Tibial artery (tissue), 4 donors: Measurements from ENCODE around the gene RAB4A.

Source experiments
- DNase-seq, 2 donors: peaks; one replicate each; pipeline ENCODE4 v3.0.0-alpha.2; 2019
- H3K27ac ChIP-seq, 2 donors: fragments of 200-600 bp; sonication (generic) in 1 of 2; 1 replicate in 1 of 2; 2 replicates in 1 of 2; pipeline ENCODE4 v1.5.1; 2018 to 2019; ENCODE audit warnings: mild to moderate bottlenecking in 1 of 2
- H3K27me3 ChIP-seq, 2 donors: fragments of 200-600 bp; sonication (generic) in 1 of 2; one replicate each; pipeline versions ENCODE4 v1.5.1 to v1.6.0; 2016 to 2019
- H3K36me3 ChIP-seq, 3 donors: fragments of 200-600 bp; sonication (generic) in 2 of 3; one replicate each; pipeline ENCODE4 v1.5.1; 2016 to 2019; ENCODE audit warnings: mild to moderate bottlenecking in 2 of 3
- H3K4me1 ChIP-seq, 4 donors: fragments of 200-600 bp; sonication (generic) in 2 of 4; 1 replicate in 3 of 4; 2 replicates in 1 of 4; pipeline ENCODE4 v1.5.1; 2016 to 2019
- H3K4me3 ChIP-seq, 2 donors: fragments of 200-600 bp; sonication (generic) in 1 of 2; 1 replicate in 1 of 2; 2 replicates in 1 of 2; pipeline ENCODE4 v1.5.1; 2018 to 2019; ENCODE audit warnings: mild to moderate bottlenecking in 2 of 2
- H3K9me3 ChIP-seq, 3 donors: fragments of 200-600 bp; sonication (generic) in 1 of 3; one replicate each; pipeline ENCODE4 v1.5.1; 2016 to 2019
- intact Hi-C: fragments of 100-400 bp; cut with DNase I; formaldehyde crosslinking; loops from one replicate; pipeline ENCODE4 v1.15.0; 2023; ENCODE audit warnings: low total_unique reads
- TF ChIP-seq, protein P1 (sequence below), 2 experiments: fragments of 200-600 bp in 1 of 2; fragments of 450-650 bp in 1 of 2; IDR thresholded peaks; one replicate each; pipeline ENCODE4 v1.5.1; 2017 to 2019; ENCODE audit warnings: antibody characterized with exemption in 2 of 2, mild to moderate bottlenecking in 1 of 2, moderate library complexity in 1 of 2

Gene RAB4A

DNA sequence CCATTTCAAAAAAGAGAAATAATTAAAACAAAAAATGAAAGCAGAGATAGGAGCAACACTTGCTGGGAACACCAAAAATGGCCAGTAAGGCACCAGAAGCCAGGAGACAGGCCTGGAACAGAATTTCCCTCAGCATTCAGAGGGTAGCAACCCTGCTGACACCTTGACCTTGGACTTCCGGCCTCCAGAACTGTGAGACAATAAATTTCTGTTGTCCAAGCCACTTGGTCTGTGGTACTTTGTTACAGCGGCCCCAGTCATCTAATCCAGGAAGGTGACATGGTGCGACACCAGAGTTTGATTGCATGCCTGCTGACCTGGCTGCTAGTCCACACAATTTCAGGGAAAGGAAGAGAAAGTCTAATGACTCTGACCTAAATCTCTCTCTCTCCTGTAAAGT lies 10.6 kb upstream of the RAB4A start:
- Histone ChIP-seq H3K36me3 (no peaks in the 10 kb centered on the region), H3K4me3 (no peak overlapping the region), H3K27ac (no peak overlapping the region), H3K9me3 (no peaks in the 10 kb centered on the region), H3K27me3 (no peaks in the 10 kb centered on the region), H3K4me1 (no peaks in the 10 kb centered on the region)
- TF ChIP-seq, protein P1, sequence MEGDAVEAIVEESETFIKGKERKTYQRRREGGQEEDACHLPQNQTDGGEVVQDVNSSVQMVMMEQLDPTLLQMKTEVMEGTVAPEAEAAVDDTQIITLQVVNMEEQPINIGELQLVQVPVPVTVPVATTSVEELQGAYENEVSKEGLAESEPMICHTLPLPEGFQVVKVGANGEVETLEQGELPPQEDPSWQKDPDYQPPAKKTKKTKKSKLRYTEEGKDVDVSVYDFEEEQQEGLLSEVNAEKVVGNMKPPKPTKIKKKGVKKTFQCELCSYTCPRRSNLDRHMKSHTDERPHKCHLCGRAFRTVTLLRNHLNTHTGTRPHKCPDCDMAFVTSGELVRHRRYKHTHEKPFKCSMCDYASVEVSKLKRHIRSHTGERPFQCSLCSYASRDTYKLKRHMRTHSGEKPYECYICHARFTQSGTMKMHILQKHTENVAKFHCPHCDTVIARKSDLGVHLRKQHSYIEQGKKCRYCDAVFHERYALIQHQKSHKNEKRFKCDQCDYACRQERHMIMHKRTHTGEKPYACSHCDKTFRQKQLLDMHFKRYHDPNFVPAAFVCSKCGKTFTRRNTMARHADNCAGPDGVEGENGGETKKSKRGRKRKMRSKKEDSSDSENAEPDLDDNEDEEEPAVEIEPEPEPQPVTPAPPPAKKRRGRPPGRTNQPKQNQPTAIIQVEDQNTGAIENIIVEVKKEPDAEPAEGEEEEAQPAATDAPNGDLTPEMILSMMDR (IDR thresholded peaks at IDR 0.05), result no peak
- intact Hi-C loops, result no loop called here
- no peak for DNase-seq

DNA sequence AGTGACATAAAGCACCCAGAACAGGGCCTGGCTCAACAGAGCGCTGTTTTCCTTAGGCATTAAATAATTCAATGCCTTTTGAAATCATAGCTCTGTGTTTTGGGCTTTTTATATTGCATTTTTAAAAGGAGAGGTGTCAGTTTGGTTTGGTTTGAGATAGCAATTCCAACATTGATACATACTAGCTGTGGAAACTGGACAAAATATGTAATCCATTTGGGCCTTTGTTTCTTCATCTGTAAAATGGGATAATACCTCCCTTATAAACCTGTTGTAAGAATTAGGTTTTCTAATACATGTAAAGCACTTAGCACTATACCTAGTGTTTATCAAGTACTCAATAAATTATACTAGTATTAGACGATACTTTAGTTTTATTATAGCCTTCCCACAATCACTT lies 8.7 kb upstream of the RAB4A start:
- no peak for DNase-seq
- Histone ChIP-seq H3K27ac (no peak overlapping the region), H3K36me3 (no peaks in the 10 kb centered on the region), H3K9me3 (no peaks in the 10 kb centered on the region), H3K4me1 (no peaks in the 10 kb centered on the region), H3K4me3 (no peak overlapping the region), H3K27me3 (no peaks in the 10 kb centered on the region)
- TF ChIP-seq, protein P1 (IDR thresholded peaks at IDR 0.05), result no peak
- intact Hi-C loops, result no loop called here

DNA sequence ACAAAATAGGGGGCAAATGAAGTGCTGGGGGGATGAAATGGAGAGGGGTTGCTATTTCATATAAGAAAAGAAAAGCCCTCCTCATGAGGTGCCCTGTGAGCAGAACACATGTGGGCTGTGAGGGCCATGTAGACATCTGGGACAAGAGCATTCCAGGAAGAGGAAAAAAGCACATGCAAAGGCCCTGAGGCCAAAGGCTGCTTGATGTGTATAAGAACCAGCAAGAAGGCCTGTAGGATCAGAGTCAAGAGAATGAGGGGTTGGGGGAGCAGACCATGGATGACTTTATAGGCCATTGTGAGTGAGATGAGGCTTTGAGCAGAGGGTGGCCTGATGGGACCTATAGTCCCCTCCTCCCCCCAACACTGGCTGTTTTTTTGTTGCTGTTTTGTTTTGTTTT lies 7.7 kb upstream of the RAB4A start:
- Histone ChIP-seq H3K9me3 (no peaks in the 10 kb centered on the region), H3K4me1 (no peaks in the 10 kb centered on the region), H3K4me3 (no peak overlapping the region), H3K27ac (no peak overlapping the region), H3K27me3 (no peaks in the 10 kb centered on the region), H3K36me3 (no peaks in the 10 kb centered on the region)
- intact Hi-C loops, result no loop called here
- no peak for DNase-seq
- TF ChIP-seq, protein P1 (IDR thresholded peaks at IDR 0.05), result no peak

DNA sequence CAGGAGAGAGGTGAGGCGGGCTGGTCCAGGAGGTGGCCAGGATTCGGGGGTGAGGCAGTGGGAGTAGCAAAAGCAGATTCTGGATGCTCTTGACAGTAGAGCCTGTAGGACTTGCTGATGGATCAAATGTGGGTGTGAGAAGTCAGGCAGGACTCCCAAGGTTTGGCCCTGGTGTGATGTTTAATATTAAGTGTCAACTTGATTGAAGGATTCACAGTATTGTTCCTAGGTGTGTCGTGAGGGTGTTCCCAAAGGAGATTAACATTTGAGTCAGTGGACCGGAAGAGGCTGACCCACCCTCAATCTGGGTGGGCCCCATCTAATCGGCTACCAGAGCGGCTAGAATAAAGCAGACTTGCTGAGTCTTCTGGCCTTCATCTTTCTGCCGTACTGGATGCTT lies 6.8 kb upstream of the RAB4A start:
- intact Hi-C loops, result no loop called here

DNA sequence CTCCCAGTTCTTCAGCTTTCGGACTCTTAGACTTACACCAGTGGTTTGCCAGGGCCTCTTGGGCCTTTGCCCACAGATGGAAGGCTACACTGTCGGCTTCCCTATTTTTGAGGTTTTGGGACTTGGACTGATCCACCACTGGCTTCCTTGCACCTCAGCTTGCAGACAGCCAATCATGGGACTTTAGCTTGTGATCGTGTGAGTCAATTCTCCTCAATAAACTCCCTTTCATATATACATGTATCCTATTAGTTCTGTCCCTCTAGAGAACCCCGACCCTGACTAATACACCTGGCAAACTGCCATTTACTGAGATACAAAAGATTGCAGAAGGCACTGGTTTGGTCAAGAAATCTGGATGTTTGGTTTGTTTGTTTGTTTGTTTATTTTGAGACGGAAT lies 6.4 kb upstream of the RAB4A start:
- no peak overlapping the region for H3K4me3 ChIP-seq
- TF ChIP-seq, protein P1 (IDR thresholded peaks at IDR 0.05), result no peak
- no peaks in the 10 kb centered on the region for H3K27me3 ChIP-seq
- no peak for DNase-seq
- peaks cover 0 to 4% (median 0%) of the 10 kb centered on the region in 4 donors for H3K4me1 ChIP-seq
- intact Hi-C loops, result no loop called here
- no peaks in the 10 kb centered on the region for H3K36me3 ChIP-seq
- no peaks in the 10 kb centered on the region for H3K9me3 ChIP-seq
- no peak overlapping the region for H3K27ac ChIP-seq

More for the DNA sequence above, 6.8 kb upstream of the RAB4A start:
- H3K36me3 ChIP-seq, result no peaks in the 10 kb centered on the region
- H3K9me3 ChIP-seq, result no peaks in the 10 kb centered on the region
- no peaks in the 10 kb centered on the region for H3K4me1 ChIP-seq
- no peak for DNase-seq
- TF ChIP-seq, protein P1 (IDR thresholded peaks at IDR 0.05), result no peak
- H3K4me3 ChIP-seq, result no peak overlapping the region
- no peaks in the 10 kb centered on the region for H3K27me3 ChIP-seq
- no peak overlapping the region for H3K27ac ChIP-seq

DNA sequence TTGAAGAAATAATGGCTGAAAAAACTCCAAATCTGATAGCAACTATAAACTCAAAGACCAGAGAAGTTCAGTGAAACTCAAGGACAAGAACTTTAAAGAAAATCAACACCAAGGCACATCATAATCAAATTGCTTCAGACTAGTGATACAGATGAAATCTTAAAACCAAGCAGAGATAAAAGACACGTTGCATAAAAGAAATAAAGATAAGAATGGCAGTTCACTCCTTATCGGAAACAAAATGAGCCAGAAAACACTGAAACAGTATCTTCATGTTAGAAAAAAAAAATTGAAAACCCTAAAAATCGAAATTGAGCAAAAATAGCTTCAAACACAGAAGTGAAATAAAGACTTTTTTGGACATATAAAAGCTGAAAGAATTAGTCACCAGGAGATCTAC lies 4.6 kb upstream of the RAB4A start:
- Histone ChIP-seq H3K27ac (no peak overlapping the region), H3K27me3 (no peaks in the 10 kb centered on the region), H3K9me3 (no peaks in the 10 kb centered on the region), H3K36me3 (no peaks in the 10 kb centered on the region), H3K4me1 (peaks cover 0 to 14% (median 9%) of the 10 kb centered on the region in 4 donors), H3K4me3 (no peak overlapping the region)
- TF ChIP-seq, protein P1 (IDR thresholded peaks at IDR 0.05), result no peak
- no peak for DNase-seq
- intact Hi-C loops, result no loop called here
